Astrocyte (in vitro differentiated cells and primary cell): ENCODE results near the gene RTL3.

Experiments
- CTCF ChIP-seq: IDR thresholded peaks from 2 replicates; pipeline ENCODE4 v1.5.1; 2011; ENCODE audit warnings: low read depth, mild to moderate bottlenecking, inconsistent platforms, low read length, moderate library complexity; ENCODE audit not compliant: insufficient read depth
- EZH2 ChIP-seq: IDR thresholded peaks from 2 replicates; pipeline ENCODE4 v1.6.1; 2012; ENCODE audit warnings: mild to moderate bottlenecking, low read length, inconsistent platforms; ENCODE audit not compliant: insufficient read depth

- TF ChIP-seq CTCF: no peak
- TF ChIP-seq EZH2: no peak
Measured at GRCh38 chrX:78614264-78614663, 44.9 kb downstream of the RTL3 start.
